ENCODE measurements around the gene IGFLR1. TPM values are rescaled to one million over a fixed set of nuclear protein-coding genes. Genes with fewer than 3 reads are reported as not detected.

Gene IGFLR1
- total and polyA plus RNA-seq, 2 of the 4 experiments (the other 2 are of a cell fraction): 0.72 to 2.7 TPM

- H3K36me3 ChIP-seq (ENCODE audit: control insufficient read depth, insufficient read depth, low read length): peaks cover 29% of the 10 kb centered on the region; the same call in 1 of the 2 replicates
- in situ Hi-C loops (cut with MboI; ENCODE audit: low sequenced_read_pairs) (no loop called here), intact Hi-C loops (cut with micrococcal nuclease) (loop anchor here (5.0 kb wide), 1 partner anchor 177 kb away; no protein-coding TSS in a partner anchor), dilution Hi-C loops (cut with HindIII; ENCODE audit: low sequenced_read_pairs, unreplicated experiment) (no loop called here)
- WGBS, 2 experiments (ENCODE audit: extremely low coverage in 2 of 2, insufficient read length in 1 of 2): 26% methylated on average over 8 of the region's 17 CpGs; no CpG with 5 or more reads in 1 of the 2 experiments
- no peak for DNase-seq
- peak overlapping the region; percentile 52; the same call in 1 of the 2 replicates for H4K91ac ChIP-seq (ENCODE audit: insufficient read depth, low read depth, low read length)
- H3K9me3 ChIP-seq (ENCODE audit: control insufficient read depth, insufficient read depth, low read length): no peaks in the 10 kb centered on the region
- ChIA-PET POLR2A (ENCODE audit: unreplicated experiment) (no interaction called here), CTCF (no interaction called here)
- peak overlapping the region; percentile 39 for H3K27ac ChIP-seq (ENCODE audit: insufficient read depth, low read length)
- TF ChIP-seq USF2 (IDR thresholded peaks at IDR 0.05; ENCODE audit: low read depth, low read length) (no peak), POLR2A (IDR thresholded peaks at IDR 0.05; ENCODE audit: low read depth, low read length) (peak; percentile 13; the same call in 1 of the 2 replicates)
- H3K9ac ChIP-seq (ENCODE audit: low read depth, low read length): peak overlapping the region; percentile 52; the same call in 1 of the 2 replicates
- peak overlapping the region; percentile 93 for H3K4me2 ChIP-seq (ENCODE audit: low read depth, low read length)
- H2AK9ac ChIP-seq (replicated peaks; ENCODE audit: low read depth, low read length, poor library complexity): peak overlapping the region; percentile 95
- peak overlapping the region; percentile 50 for H3K4me3 ChIP-seq (ENCODE audit: insufficient read depth, low read depth, low read length)
- H4K5ac ChIP-seq (ENCODE audit: low read depth, low read length): peak overlapping the region; percentile 9; the same call in 1 of the 2 replicates
- no peak overlapping the region for H2BK20ac ChIP-seq (ENCODE audit: low read depth, low read length)
- H3K18ac ChIP-seq (ENCODE audit: low read depth, low read length): no peak overlapping the region; the same call in 1 of the 2 replicates
- peak overlapping the region; percentile 96 for H2AFZ ChIP-seq (replicated peaks; ENCODE audit: low read length, poor library complexity)
- H3K4me1 ChIP-seq (ENCODE audit: control insufficient read depth, insufficient read depth, low read length): peaks cover 13% of the 10 kb centered on the region
- peak overlapping the region; percentile 25; the same call in 1 of the 2 replicates for H2BK120ac ChIP-seq (ENCODE audit: low read depth, low read length)
- peak overlapping the region; percentile 73 for H3K14ac ChIP-seq (replicated peaks; ENCODE audit: low read depth, low read length)
- peak overlapping the region; percentile 79 for H3K4ac ChIP-seq (ENCODE audit: low read depth, low read length)
- H4K20me1 ChIP-seq (ENCODE audit: insufficient read depth, low read length): peaks cover 6% of the 10 kb centered on the region; the same call in 1 of the 2 replicates
- peak overlapping the region; percentile 82; the same call in 1 of the 2 replicates for H3K23ac ChIP-seq (ENCODE audit: low read depth, low read length)
- no peak overlapping the region for H2BK15ac ChIP-seq (ENCODE audit: low read depth, low read length)
- H3K79me1 ChIP-seq (ENCODE audit: low read depth in 1 of 2, low read length in 2 of 2): peaks cover 28 to 68% of the 10 kb centered on the region in 2 experiments; a peak in 3 of 4 replicates
- H3K56ac ChIP-seq (ENCODE audit: extremely low read depth, insufficient read depth, low read length): no peak overlapping the region
- H3K27me3 ChIP-seq (ENCODE audit: control insufficient read depth, insufficient read depth, low read length): no peaks in the 10 kb centered on the region
- no TSS peak for BruUV-seq (replicated peaks)
- peaks cover 16% of the 10 kb centered on the region; the same call in 1 of the 2 replicates for H3K9me1 ChIP-seq (ENCODE audit: insufficient read depth, low read length)
- H2BK5ac ChIP-seq (ENCODE audit: low read depth, low read length, poor library complexity, severe bottlenecking): peak overlapping the region; percentile 96
- H2AK5ac ChIP-seq (ENCODE audit: low read depth, low read length): peak overlapping the region; percentile 92
- H4K8ac ChIP-seq (ENCODE audit: low read depth in 2 of 2, low read length in 2 of 2): peak overlapping the region; percentile 12 to 80; a peak in 2 of 4 replicates
- ATAC-seq (ENCODE audit: low read depth): peak; percentile 0
Observed at GRCh38 chr19:35755131-35755549, 12.9 kb upstream of the IGFLR1 start.
